Trophoblast cell (in vitro differentiated cells and primary cell): ENCODE data around the gene CEBPA.
A peak's percentile ranks its signal among the peaks of the same experiment; 100 is the strongest.

ENCODE experiments used
- DNase-seq, 2 donors: peaks; one replicate each; pipeline ENCODE4 v3.0.0-alpha.2; 2016
- H2AFZ ChIP-seq: 2 replicates; pipeline ENCODE4 v1.6.1; 2013; ENCODE audit warnings: low read length, moderate library complexity, mild to moderate bottlenecking; ENCODE audit not compliant: insufficient read depth, poor library complexity
- H2AK5ac ChIP-seq: 2 replicates; pipeline ENCODE4 v1.6.1; 2013; ENCODE audit warnings: mild to moderate bottlenecking, low read length
- H2BK120ac ChIP-seq: 2 replicates; pipeline ENCODE4 v1.6.1; 2013; ENCODE audit warnings: low read length, mild to moderate bottlenecking, moderate library complexity; ENCODE audit not compliant: insufficient read depth, poor library complexity
- H2BK12ac ChIP-seq: 2 replicates; pipeline ENCODE4 v1.6.1; 2013; ENCODE audit warnings: mild to moderate bottlenecking, low read length, moderate library complexity
- H2BK5ac ChIP-seq: 2 replicates; pipeline ENCODE4 v1.6.1; 2013; ENCODE audit warnings: low read length, low read depth, moderate library complexity, mild to moderate bottlenecking; ENCODE audit not compliant: poor library complexity
- H3K14ac ChIP-seq: 2 replicates; pipeline ENCODE4 v1.6.1; 2013; ENCODE audit warnings: mild to moderate bottlenecking, low read length
- H3K18ac ChIP-seq: 2 replicates; pipeline ENCODE4 v1.6.1; 2013; ENCODE audit warnings: mild to moderate bottlenecking, low read length
- H3K23ac ChIP-seq: 2 replicates; pipeline ENCODE4 v1.6.1; 2013; ENCODE audit warnings: low read length
- H3K27ac ChIP-seq: 2 replicates; pipeline ENCODE4 v1.5.1; 2013; ENCODE audit warnings: low read depth, mild to moderate bottlenecking, inconsistent platforms, low read length, moderate library complexity
- H3K27me3 ChIP-seq: 2 replicates; pipeline ENCODE4 v1.6.1; 2013; ENCODE audit warnings: inconsistent platforms, mild to moderate bottlenecking, low read length, moderate library complexity; ENCODE audit not compliant: insufficient read depth
- H3K36me3 ChIP-seq, 2 experiments: 1 replicate in 1 of 2; 2 replicates in 1 of 2; pipeline ENCODE4 v1.6.1; 2013; ENCODE audit warnings: low read length in 2 of 2, mild to moderate bottlenecking in 2 of 2, moderate library complexity in 1 of 2; ENCODE audit not compliant: insufficient read depth in 2 of 2, control insufficient read depth in 1 of 2
- H3K4ac ChIP-seq: 2 replicates; pipeline ENCODE4 v1.6.1; 2013; ENCODE audit warnings: low read depth, mild to moderate bottlenecking, low read length, moderate library complexity
- H3K4me1 ChIP-seq, 2 experiments: 1 replicate in 1 of 2; 2 replicates in 1 of 2; pipeline ENCODE4 v1.6.1; 2013; ENCODE audit warnings: low read length in 2 of 2, mild to moderate bottlenecking in 2 of 2, moderate library complexity in 1 of 2; ENCODE audit not compliant: insufficient read depth in 2 of 2, control insufficient read depth in 1 of 2
- H3K4me2 ChIP-seq: 2 replicates; pipeline ENCODE4 v1.6.1; 2013; ENCODE audit warnings: inconsistent platforms, mild to moderate bottlenecking, low read length, moderate library complexity
- H3K4me3 ChIP-seq: 2 replicates; pipeline ENCODE4 v1.5.1; 2013; ENCODE audit warnings: mild to moderate bottlenecking, low read depth, low read length, inconsistent platforms
- H3K79me1 ChIP-seq: one replicate; pipeline ENCODE4 v1.6.1; 2013; ENCODE audit warnings: low read length
- H3K79me2 ChIP-seq: 2 replicates; pipeline ENCODE4 v1.6.1; 2013; ENCODE audit warnings: low read length, mild to moderate bottlenecking; ENCODE audit not compliant: control insufficient read depth, insufficient read depth, poor library complexity
- H3K9ac ChIP-seq: 2 replicates; pipeline ENCODE4 v1.6.1; 2013; ENCODE audit warnings: mild to moderate bottlenecking, low read length
- H3K9me3 ChIP-seq: 2 replicates; pipeline ENCODE4 v1.6.1; 2013; ENCODE audit warnings: low read depth, mild to moderate bottlenecking, control low read depth, inconsistent platforms, low read length; ENCODE audit not compliant: insufficient read depth
- H4K12ac ChIP-seq: 2 replicates; pipeline ENCODE4 v1.6.1; 2013; ENCODE audit warnings: low read depth, mild to moderate bottlenecking, low read length, moderate library complexity
- H4K8ac ChIP-seq: 2 replicates; pipeline ENCODE4 v1.6.1; 2013; ENCODE audit warnings: low read depth, mild to moderate bottlenecking, low read length, moderate library complexity
- H4K91ac ChIP-seq: one replicate; pipeline ENCODE4 v1.6.1; 2013; ENCODE audit warnings: low read depth, mild to moderate bottlenecking, low read length, moderate library complexity
- WGBS: extraction: QIAGEN DNeasy Blood & Tissue Kit; methylation state at CpG from one replicate; pipeline ENCODE4 v1.1.7; 2013; ENCODE audit warnings: missing lambda C conversion rate; ENCODE audit not compliant: insufficient read length, insufficient coverage; ENCODE audit errors: extremely low coverage; 5-methylcytosine and 5-hydroxymethylcytosine counted together

The CEBPA gene

DNA sequence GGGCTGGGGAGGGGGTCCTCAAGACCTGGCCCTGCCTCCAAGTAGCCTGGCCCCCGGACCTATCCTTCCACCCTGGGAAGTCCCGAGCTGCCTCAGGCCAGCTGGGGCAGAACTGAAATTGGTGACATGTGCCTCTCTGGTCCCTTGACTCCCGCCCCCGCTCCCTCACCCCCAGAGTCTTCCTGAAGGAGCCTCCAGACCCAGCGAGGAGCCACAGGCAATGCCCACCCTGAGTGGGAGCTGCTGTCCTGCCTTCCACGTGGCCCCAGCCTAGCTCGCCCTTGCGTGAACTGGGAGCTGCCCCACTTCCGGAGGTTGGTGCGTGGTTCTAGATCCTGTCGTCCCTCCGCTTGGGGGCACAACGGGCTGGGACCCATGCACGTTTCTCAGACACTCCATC, 34.6 kb downstream of the CEBPA start:
- Histone ChIP-seq H3K9me3 (peaks cover 2% of the 10 kb centered on the region), H3K4ac (no peak overlapping the region), H2AFZ (no peak overlapping the region), H3K4me2 (no peak overlapping the region), H2BK5ac (no peak overlapping the region), H2AK5ac (no peak overlapping the region), H2BK12ac (no peak overlapping the region), H3K27me3 (no peaks in the 10 kb centered on the region), H2BK120ac (no peak overlapping the region), H3K79me2 (no peaks in the 10 kb centered on the region), H4K12ac (no peak overlapping the region), H3K9ac (no peak overlapping the region), H4K91ac (peak overlapping the region; percentile 7), H3K18ac (no peak overlapping the region), H3K36me3 (no peaks in the 10 kb centered on the region), H4K8ac (no peak overlapping the region), H3K14ac (no peak overlapping the region), H3K4me1 (no peaks in the 10 kb centered on the region), H3K4me3 (no peak overlapping the region), H3K23ac (no peak overlapping the region), H3K27ac (no peak overlapping the region), H3K79me1 (no peaks in the 10 kb centered on the region)
- no CpG with 5 or more reads among the region's 14 CpGs for WGBS
- DNase-seq = no peak

DNA sequence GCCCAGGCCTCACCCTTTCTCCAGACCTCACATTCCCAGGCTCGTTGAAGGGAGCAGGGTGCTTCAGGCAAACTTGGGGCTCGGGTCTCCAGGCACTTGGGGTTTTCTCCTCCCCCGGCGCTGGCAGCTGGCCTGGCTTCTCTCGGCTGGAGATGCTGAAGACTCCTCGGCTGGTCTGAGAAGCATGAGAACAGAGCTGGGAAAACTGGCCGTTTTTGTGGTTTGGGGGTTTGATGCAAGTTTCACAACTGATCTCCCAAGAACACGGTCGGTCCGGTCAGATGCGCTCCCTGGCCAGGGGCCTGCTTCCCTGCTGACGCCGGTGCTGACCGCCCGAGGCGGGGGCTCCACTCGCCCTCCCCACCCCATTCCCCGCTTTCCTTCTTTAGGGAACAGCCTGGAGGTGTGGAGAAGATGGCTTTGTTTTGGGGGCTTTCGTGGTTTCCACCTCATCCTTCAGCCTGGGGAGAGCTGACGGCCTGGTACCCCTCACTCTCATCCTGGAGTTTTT, 35.3 kb downstream of the CEBPA start:
- Histone ChIP-seq H2BK5ac (no peak overlapping the region), H3K9me3 (peaks cover 2% of the 10 kb centered on the region), H3K27me3 (no peaks in the 10 kb centered on the region), H3K14ac (no peak overlapping the region), H4K8ac (no peak overlapping the region), H3K9ac (no peak overlapping the region), H2BK120ac (no peak overlapping the region), H2AFZ (no peak overlapping the region), H2AK5ac (no peak overlapping the region), H3K79me2 (no peaks in the 10 kb centered on the region), H3K36me3 (no peaks in the 10 kb centered on the region), H4K91ac (peak overlapping the region; percentile 7), H3K79me1 (no peaks in the 10 kb centered on the region), H3K4ac (no peak overlapping the region), H3K4me2 (no peak overlapping the region), H3K23ac (no peak overlapping the region), H3K27ac (no peak overlapping the region), H2BK12ac (no peak overlapping the region), H3K4me3 (no peak overlapping the region), H3K18ac (no peak overlapping the region), H3K4me1 (no peaks in the 10 kb centered on the region), H4K12ac (no peak overlapping the region)
- DNase-seq = no peak
- WGBS = no CpG with 5 or more reads among the region's 20 CpGs

DNA sequence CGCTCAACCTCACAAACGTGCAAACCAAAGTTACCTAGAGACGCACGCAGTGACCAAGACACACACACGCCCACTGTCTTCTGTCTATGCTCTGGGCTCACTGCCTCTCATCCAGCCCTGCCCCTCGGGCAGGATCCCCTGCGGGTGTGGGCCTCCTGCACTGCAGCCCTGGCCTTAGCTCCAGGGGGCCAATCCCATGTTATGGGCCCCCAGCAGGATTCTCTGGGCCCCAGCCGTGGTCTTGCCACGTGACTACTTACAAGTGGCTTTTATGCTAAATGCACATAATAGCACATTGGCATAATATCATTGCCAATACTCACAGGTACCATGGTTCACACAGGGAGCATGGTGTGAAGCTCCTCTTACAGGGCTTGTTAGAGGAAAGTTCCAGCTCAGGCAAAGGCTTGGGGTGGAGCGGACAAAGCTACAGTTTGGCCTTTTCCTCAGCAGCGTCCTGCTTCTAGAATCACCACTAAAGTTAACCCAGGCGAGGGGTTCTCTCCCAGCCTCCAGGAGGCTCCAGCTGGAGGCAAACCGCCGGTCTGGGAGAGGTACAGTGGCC, 37.4 kb downstream of the CEBPA start:
- no peak overlapping the region for H2AFZ ChIP-seq
- no peak overlapping the region for H3K23ac ChIP-seq
- peaks cover 2% of the 10 kb centered on the region for H3K9me3 ChIP-seq

DNA sequence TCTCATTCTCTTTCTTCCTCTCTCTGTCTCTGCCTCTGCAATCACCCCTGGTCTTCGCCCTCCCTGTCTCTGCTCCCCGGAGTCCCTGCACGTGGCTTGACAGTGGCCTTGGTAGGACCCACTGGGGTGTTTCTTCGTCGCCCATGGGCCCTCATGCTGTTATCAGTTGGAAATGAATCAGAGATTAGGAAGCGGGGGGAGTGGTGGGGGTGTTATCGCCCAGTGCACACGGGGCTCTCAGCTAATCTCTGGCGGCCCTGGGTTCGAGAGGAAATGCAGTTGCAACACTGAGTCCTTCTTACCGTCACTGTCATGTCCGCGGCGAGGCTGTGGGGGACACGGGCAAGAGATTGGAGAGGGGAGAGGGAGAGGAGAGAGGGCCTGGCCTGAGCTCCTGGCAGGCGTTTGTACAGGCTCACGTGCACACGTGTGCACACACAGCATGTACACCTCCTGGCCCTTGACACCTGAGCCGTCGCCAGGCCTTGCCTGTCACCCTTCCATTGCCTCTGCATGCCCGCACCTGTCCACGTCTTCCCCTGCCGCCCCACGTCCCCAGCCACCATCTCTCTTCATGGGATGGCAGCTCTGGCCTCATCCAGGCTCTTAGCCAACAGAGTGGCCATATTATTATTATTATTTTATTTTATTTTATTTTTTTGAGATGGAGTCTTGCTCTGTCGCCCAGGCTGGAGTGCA, 38.9 kb downstream of the CEBPA start:
- H2AFZ ChIP-seq = no peak overlapping the region
- H3K23ac ChIP-seq = no peak overlapping the region
- no peak overlapping the region for H2BK5ac ChIP-seq
- H3K4me3 ChIP-seq = no peak overlapping the region
- H3K27ac ChIP-seq = no peak overlapping the region
- H3K36me3 ChIP-seq = no peaks in the 10 kb centered on the region
- H2BK120ac ChIP-seq = no peak overlapping the region
- H3K79me2 ChIP-seq = no peaks in the 10 kb centered on the region
- H2AK5ac ChIP-seq = no peak overlapping the region
- H3K4me1 ChIP-seq = peaks cover 2 to 3% of the 10 kb centered on the region in 2 experiments
- H3K27me3 ChIP-seq = no peaks in the 10 kb centered on the region
- H4K8ac ChIP-seq = no peak overlapping the region
- no peak overlapping the region for H3K4me2 ChIP-seq
- H4K91ac ChIP-seq = no peak overlapping the region
- H3K79me1 ChIP-seq = no peaks in the 10 kb centered on the region
- no CpG with 5 or more reads among the region's 25 CpGs for WGBS
- H4K12ac ChIP-seq = no peak overlapping the region
- H3K14ac ChIP-seq = no peak overlapping the region
- no peak overlapping the region for H3K4ac ChIP-seq
- no peak overlapping the region for H3K9ac ChIP-seq
- H3K9me3 ChIP-seq = peaks cover 2% of the 10 kb centered on the region
- H2BK12ac ChIP-seq = no peak overlapping the region
- DNase-seq = no peak
- no peak overlapping the region for H3K18ac ChIP-seq

More for the DNA sequence above, 37.4 kb downstream of the CEBPA start:
- no peak overlapping the region for H3K4me2 ChIP-seq
- H3K14ac ChIP-seq = no peak overlapping the region
- H2BK5ac ChIP-seq = no peak overlapping the region
- no peak overlapping the region for H2AK5ac ChIP-seq
- no peaks in the 10 kb centered on the region for H3K79me1 ChIP-seq
- no peak overlapping the region for H4K12ac ChIP-seq
- peaks cover 2 to 3% of the 10 kb centered on the region in 2 experiments for H3K4me1 ChIP-seq
- H2BK120ac ChIP-seq = no peak overlapping the region
- no peak overlapping the region for H3K4ac ChIP-seq
- no peaks in the 10 kb centered on the region for H3K79me2 ChIP-seq
- no peak overlapping the region for H4K91ac ChIP-seq
- H3K4me3 ChIP-seq = no peak overlapping the region
- H2BK12ac ChIP-seq = no peak overlapping the region
- no peak for DNase-seq
- H3K9ac ChIP-seq = no peak overlapping the region
- H3K27me3 ChIP-seq = no peaks in the 10 kb centered on the region
- no peak overlapping the region for H3K18ac ChIP-seq
- no peaks in the 10 kb centered on the region for H3K36me3 ChIP-seq
- H3K27ac ChIP-seq = no peak overlapping the region
- no CpG with 5 or more reads among the region's 14 CpGs for WGBS
- no peak overlapping the region for H4K8ac ChIP-seq
